ENCODE measurements around the gene RPS24.
"Not testable (repeated sequence)": the region's sequence is repeated elsewhere in the genome, so short reads cannot be mapped to it uniquely, and the experiment has no call there.

The RPS24 gene

DNA sequence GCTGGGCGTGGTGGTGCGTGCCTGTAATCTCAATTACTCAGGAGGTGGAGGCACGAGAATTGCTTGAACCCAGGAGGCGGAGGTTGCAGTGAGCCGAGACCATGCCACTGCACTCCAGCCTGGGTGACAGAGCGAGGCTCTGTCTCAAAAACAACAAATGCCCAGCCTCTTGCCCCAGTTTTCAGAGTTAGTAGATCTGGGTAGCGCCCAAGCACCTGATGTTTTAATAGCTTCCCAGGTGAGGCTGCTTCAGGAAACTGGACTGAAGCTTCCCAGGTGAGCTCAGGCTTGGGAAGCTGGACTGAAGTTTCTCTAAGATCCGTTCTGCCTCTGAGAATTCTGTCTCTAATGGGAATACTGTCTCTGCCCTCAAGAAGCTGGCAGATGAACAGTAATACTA is 12.2 kb downstream of the RPS24 start:
- Histone ChIP-seq H3K27ac (no peak overlapping the region), H3K4me3 (no peak overlapping the region)

GRCh38 chr10:78046711-78047269 is 13.1 kb downstream of the RPS24 start:
- H3K27ac ChIP-seq = no peak overlapping the region
- H3K4me3 ChIP-seq = no peak overlapping the region

- H3K27ac ChIP-seq = no peak overlapping the region
- H3K4me3 ChIP-seq = no peak overlapping the region
Measured at GRCh38 chr10:78047314-78047891, 13.7 kb downstream of the RPS24 start.

DNA sequence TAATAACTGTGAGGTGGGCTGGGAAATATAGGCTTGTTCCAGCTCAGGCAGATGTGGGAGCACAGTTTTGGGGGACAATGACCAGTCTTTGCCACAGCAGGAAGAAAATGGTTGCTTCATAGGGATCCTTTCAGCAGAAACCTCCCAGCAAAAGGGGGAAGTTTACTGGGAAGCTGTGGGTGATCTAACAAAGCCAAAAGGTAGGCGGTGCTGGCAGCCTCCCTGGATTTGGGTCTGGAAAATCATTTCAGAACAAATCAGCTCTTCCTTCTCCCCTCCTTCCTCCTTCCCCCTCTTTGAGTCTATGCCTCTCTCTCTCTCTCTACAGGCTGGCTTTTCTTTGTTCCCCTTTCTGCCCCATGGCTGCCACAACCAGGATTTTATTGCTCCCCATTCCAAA is 16.2 kb downstream of the RPS24 start:
- H3K4me3 ChIP-seq = no peak overlapping the region
- no peak overlapping the region for H3K27ac ChIP-seq

GRCh38 chr10:78053211-78053868 is 19.7 kb downstream of the RPS24 start:
- Histone ChIP-seq H3K4me3 (no peak overlapping the region), H3K27ac (no peak overlapping the region)

DNA sequence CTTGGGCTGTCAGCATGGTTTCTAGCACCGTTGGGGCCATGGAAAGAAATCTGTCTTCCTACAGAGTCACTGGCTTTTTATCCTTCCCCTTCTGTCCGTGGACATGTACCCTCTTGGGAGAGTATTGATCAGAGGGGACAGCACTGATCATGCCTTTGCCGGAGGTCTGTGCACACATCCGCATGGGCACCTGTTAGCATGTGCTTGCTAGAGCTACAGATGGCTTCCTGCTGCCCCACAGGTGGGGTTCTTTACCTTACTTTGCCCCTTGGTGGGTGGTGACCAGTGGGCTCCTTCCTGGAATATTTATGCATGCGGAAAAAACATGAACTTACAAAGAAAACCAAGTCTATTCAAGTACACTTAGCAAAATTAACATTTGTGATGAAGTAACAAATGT is 24.9 kb downstream of the RPS24 start:
- H3K27ac ChIP-seq = no peak overlapping the region
- H3K4me3 ChIP-seq = no peak overlapping the region

GRCh38 chr10:78059906-78060702 is 26.4 kb downstream of the RPS24 start:
- Histone ChIP-seq H3K27ac (no peak overlapping the region), H3K4me3 (no peak overlapping the region)

DNA sequence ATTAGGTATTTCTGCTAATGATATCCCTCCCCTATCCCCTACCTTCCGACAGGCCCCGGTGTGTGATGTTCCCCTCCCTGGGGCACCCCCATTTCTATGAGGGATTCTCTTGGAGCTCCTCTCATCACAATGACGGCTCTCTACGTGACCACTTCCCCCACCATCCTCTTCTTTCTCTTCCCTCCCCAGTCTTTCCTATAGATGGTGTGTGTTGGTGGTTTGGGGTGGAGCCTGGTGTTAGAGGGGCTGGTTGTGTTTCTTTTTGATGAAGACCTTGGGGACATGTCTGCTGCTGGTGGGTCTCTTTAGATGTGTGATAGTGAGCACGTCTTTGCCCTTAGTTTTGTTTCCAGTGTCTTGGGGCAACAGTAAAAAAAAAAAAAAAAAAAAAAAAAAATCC is 28.6 kb downstream of the RPS24 start:
- H3K4me3 ChIP-seq = no peak overlapping the region
- no peak overlapping the region for H3K27ac ChIP-seq

GRCh38 chr10:78063236-78063635 is 29.6 kb downstream of the RPS24 start:
- Histone ChIP-seq H3K4me3 (no peak overlapping the region), H3K27ac (no peak overlapping the region)

DNA sequence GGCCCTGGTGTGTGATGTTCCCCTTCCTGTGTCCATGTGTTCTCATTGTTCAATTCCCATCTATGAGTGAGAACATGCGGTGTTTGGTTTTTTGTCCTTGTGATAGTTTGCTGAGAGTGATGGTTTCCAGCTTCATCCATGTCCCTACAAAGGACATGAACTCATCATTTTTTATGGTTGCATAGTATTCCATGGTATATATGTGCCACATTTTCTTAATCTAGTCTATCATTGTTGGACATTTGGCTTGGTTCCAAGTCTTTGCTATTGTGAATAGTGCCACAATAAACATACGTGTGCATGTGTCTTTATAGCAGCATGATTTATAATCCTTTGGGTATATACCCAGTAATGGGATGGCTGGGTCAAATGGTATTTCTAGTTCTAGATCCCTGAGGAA is 31.3 kb downstream of the RPS24 start:
- not testable (repeated sequence) for H3K27ac ChIP-seq, H3K4me3 ChIP-seq

GRCh38 chr10:78065611-78066010 is 31.9 kb downstream of the RPS24 start:
- no peak overlapping the region for H3K27ac ChIP-seq
- H3K4me3 ChIP-seq = no peak overlapping the region

GRCh38 chr10:78066012-78066411 is 32.3 kb downstream of the RPS24 start:
- no peak overlapping the region for H3K4me3 ChIP-seq
- no peak overlapping the region for H3K27ac ChIP-seq

DNA sequence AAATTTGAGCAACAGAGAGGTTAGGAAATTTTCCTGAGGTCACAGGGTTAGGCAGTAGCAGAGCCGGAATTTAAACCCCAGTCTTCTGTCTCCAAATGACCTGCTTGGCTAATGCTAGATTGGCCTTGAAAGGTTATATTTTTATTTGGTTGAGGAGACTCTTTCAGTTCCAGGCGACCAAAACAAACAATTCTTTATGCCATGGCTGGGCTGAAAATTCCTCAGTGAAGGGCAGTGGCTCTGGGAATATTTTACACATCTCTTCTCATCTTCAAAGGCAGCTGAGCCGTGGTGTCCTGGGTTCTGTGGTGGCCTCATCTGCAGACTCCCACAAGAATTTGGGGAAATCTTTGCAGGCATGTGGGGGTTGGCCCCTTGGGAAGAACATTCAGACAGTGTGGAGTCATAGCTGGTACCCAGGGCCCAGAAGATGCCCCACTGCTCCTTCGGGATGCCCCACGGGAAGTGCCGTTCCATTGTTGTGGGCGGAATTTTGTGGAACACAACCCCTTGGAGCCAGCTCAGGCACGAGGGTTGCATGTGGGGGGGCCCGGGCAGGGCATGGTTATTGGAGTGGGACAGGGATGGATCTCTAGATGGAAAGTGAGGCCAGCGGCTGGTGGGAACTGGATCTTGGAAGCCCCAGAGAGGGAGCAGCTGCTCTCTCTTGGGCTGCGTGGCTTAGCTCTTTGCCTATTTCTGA is 33.2 kb downstream of the RPS24 start:
- H3K27ac ChIP-seq = no peak overlapping the region
- H3K4me3 ChIP-seq = no peak overlapping the region

DNA sequence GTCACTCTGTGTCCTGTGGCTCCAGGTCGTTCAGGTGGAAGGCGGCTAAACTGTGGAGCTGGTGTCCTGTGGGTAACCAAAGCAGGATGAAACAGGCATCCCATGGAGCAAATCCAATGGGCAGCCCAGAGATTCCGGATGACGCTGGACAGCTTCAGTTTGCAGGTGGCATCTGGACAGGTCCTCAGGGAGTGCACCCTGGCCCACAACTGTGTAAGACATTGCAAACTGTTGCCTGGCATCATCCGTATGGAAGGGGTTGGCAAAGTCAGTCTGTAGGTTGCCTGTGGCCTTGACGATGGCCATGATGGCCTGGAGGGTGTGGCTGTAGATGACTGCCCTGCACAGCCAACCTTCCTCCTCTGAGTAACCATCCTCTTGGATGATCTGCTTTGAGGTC is 35.5 kb downstream of the RPS24 start:
- Histone ChIP-seq H3K4me3 (no peak overlapping the region), H3K27ac (no peak overlapping the region)

DNA sequence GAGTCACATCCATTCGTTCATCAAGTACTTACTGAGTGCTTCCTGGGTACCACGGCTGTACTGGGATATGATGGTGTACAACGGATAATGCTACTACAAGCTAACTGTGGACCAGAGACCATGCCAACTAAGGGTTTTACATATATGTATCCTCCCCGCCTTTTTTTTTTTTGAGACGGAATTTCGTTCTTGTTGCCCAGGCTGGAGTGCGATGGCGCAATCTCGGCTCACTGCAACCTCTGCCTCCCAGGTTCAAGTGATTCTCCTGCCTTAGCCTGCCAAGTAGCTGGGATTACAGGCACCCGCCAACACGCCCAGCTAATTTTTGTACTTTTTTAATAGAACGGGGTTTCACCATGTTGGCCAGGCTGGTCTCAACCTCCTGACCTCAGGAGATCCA is 36.4 kb downstream of the RPS24 start:
- H3K27ac ChIP-seq = not testable (repeated sequence)

GRCh38 chr10:78070726-78071125 is 37.1 kb downstream of the RPS24 start:
- Histone ChIP-seq H3K4me3 (no peak overlapping the region), H3K27ac (no peak overlapping the region)

More for the DNA sequence above, 36.4 kb downstream of the RPS24 start:
- H3K4me3 ChIP-seq = not testable (repeated sequence)

DNA sequence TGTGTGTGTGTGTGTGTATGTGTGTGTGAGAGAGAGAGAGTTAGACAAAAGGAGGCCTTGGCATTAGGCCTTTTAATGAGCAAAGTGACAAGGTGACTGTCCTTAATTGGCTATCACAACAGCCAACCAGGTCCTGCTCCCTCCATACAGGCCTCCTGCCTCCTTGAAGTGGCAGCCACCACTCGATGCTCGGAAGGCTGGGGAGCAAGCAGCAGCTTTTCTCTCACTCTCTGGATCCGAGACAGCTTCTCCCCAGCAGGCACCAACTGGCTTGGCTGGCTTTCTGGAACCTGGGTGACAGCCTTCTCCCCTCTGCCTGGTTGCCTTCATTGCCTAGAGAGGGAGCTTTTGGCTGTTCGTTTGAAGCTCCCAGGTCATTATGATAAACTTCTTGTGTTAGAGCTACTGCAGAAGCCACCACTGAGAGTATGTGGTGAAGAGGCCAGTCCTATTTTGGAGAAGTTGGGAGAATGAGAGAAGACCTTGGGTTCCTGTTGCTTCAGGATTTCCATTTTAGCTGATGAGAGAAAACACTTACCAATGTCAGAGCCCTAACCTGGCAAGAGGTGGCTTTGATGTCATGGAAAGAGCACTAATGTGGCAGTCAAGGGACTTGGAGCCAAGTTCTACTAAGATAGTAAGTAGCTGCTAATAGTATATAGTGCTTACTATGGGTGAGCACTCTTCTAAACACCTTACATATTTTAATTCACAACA is 37.6 kb downstream of the RPS24 start:
- no peak overlapping the region for H3K27ac ChIP-seq
- H3K4me3 ChIP-seq = no peak overlapping the region

GRCh38 chr10:78071857-78072179 is 38.2 kb downstream of the RPS24 start:
- no peak overlapping the region for H3K27ac ChIP-seq
- H3K4me3 ChIP-seq = no peak overlapping the region

DNA sequence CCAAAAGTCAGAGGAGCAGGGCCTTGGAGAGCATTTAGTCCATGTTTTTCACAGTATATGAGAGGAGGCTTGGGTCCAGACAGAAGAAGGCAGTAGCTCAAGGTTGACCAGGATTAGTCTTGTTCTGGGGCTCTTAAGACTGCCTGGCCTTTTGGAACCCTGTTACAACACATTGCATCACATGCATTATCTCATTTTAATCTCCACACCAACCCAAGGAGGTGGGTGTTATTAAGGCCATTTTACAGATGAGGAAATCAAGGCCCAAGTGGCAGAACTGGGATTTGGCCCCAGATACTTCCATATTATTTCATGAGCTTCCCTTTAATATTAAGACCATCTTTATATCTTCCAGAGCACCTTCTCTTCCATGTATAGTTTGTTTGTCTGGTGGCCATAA is 38.8 kb downstream of the RPS24 start:
- H3K27ac ChIP-seq = no peak overlapping the region
- no peak overlapping the region for H3K4me3 ChIP-seq

DNA sequence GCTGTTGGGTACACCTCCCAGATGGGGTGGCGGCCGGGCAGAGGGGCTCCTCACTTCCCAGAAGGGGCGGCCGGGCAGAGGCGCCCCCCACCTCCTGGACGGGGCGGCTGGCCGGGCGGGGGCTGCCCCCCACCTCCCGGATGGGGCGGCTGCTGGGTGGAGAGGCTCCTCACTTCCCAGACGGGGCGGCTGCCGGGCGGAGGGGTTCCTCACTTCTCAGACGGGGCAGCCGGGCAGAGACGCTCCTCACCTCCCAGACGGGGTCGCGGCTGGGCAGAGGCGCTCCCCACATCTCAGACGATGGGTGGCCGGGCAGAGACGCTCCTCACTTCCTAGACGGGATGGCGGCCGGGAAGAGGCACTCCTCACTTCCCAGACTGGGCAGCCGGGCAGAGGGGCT is 42.1 kb downstream of the RPS24 start:
- not testable (repeated sequence) for H3K27ac ChIP-seq, H3K4me3 ChIP-seq

All from skin epidermis (tissue), 12 donors.